ENCODE results near the gene C12orf60. TPM values are rescaled to one million over a fixed set of nuclear protein-coding genes. Genes with fewer than 3 reads are reported as not detected.

Gene C12orf60
- total RNA-seq, 1 experiment from 2014 or later = 2.6 TPM

GRCh38 chr12:14810167-14810952, 6.9 kb downstream of the C12orf60 start:
- Mint-ChIP-seq H3K27ac (ENCODE audit: low read depth, unreplicated experiment) (no peak overlapping the region), H3K9me3 (ENCODE audit: unreplicated experiment) (no peaks in the 10 kb centered on the region), H3K4me1 (ENCODE audit: insufficient read depth, unreplicated experiment) (peaks cover 6% of the 10 kb centered on the region), H3K27me3 (ENCODE audit: insufficient read depth, unreplicated experiment) (no peaks in the 10 kb centered on the region), H3K36me3 (ENCODE audit: insufficient read depth, unreplicated experiment) (peaks cover 6% of the 10 kb centered on the region), H3K4me3 (ENCODE audit: unreplicated experiment) (no peak overlapping the region)
- no peak for DNase-seq (ENCODE audit: unreplicated experiment)
- TF ChIP-seq CTCF (IDR thresholded peaks at IDR 0.05; ENCODE audit: unreplicated experiment) = no peak
- CTCF ChIA-PET = interaction anchor here (0.5 to 5.3 kb wide), 31 partner anchors 9 to 1835 kb away, joined by 3 to 84 read pairs (median 5); partner anchors contain the start of genes ART4 and RERG
- POLR2A ChIA-PET = interaction anchor here (0.6 to 2.6 kb wide), 11 partner anchors 23 to 411 kb away, joined by 3 to 22 read pairs (median 3); partner anchors contain the start of gene RERG
- BruUV-seq (replicated peaks) = no TSS peak
- intact Hi-C loops (cut with micrococcal nuclease) = no loop called here

- Mint-ChIP-seq H3K4me1 (ENCODE audit: insufficient read depth, unreplicated experiment) (peaks cover 6% of the 10 kb centered on the region), H3K27me3 (ENCODE audit: insufficient read depth, unreplicated experiment) (no peaks in the 10 kb centered on the region), H3K9me3 (ENCODE audit: unreplicated experiment) (no peaks in the 10 kb centered on the region), H3K27ac (ENCODE audit: low read depth, unreplicated experiment) (no peak overlapping the region), H3K36me3 (ENCODE audit: insufficient read depth, unreplicated experiment) (peaks cover 6% of the 10 kb centered on the region), H3K4me3 (ENCODE audit: unreplicated experiment) (no peak overlapping the region)
- DNase-seq (ENCODE audit: unreplicated experiment) = peak; percentile 64
- no TSS peak for BruUV-seq (replicated peaks)
- ChIA-PET POLR2A (interaction anchor here (0.8 to 2.6 kb wide), 10 partner anchors 7 to 410 kb away, joined by 3 to 22 read pairs (median 3); partner anchors contain the start of genes C12orf60, RERG and WBP11), CTCF (interaction anchor here (0.6 to 5.3 kb wide), 36 partner anchors 9 to 633 kb away, joined by 3 to 84 read pairs (median 4); partner anchors contain the start of genes ART4 and RERG)
- TF ChIP-seq CTCF (IDR thresholded peaks at IDR 0.05; ENCODE audit: unreplicated experiment) = peak; percentile 65
- intact Hi-C loops (cut with micrococcal nuclease) = loop anchor here (1.0 kb wide), 2 partner anchors 34 to 184 kb away; no protein-coding TSS in a partner anchor
Measured at GRCh38 chr12:14810953-14811483, 7.5 kb downstream of the C12orf60 start.

- peaks cover 6% of the 10 kb centered on the region for H3K4me1 Mint-ChIP-seq (ENCODE audit: insufficient read depth, unreplicated experiment)
- no peak for TF ChIP-seq CTCF (IDR thresholded peaks at IDR 0.05; ENCODE audit: unreplicated experiment)
- H3K9me3 Mint-ChIP-seq (ENCODE audit: unreplicated experiment) = no peaks in the 10 kb centered on the region
- intact Hi-C loops (cut with micrococcal nuclease) = loop anchor here (1.0 kb wide), 2 partner anchors 34 to 184 kb away; no protein-coding TSS in a partner anchor
- DNase-seq (ENCODE audit: unreplicated experiment) = no peak
- no peak overlapping the region for H3K27ac Mint-ChIP-seq (ENCODE audit: low read depth, unreplicated experiment)
- peaks cover 6% of the 10 kb centered on the region for H3K36me3 Mint-ChIP-seq (ENCODE audit: insufficient read depth, unreplicated experiment)
- BruUV-seq (replicated peaks) = no TSS peak
- no peak overlapping the region for H3K4me3 Mint-ChIP-seq (ENCODE audit: unreplicated experiment)
- ChIA-PET POLR2A (interaction anchor here (0.9 to 2.6 kb wide), 10 partner anchors 8 to 410 kb away, joined by 3 to 22 read pairs (median 4); partner anchors contain the start of genes C12orf60, RERG and WBP11), CTCF (interaction anchor here (0.6 to 5.3 kb wide), 30 partner anchors 11 to 625 kb away, joined by 3 to 84 read pairs (median 6); partner anchors contain the start of genes ART4 and RERG)
- no peaks in the 10 kb centered on the region for H3K27me3 Mint-ChIP-seq (ENCODE audit: insufficient read depth, unreplicated experiment)
Measured at GRCh38 chr12:14811486-14811885, 8.0 kb downstream of the C12orf60 start.

- Mint-ChIP-seq H3K27me3 (ENCODE audit: insufficient read depth, unreplicated experiment) (no peaks in the 10 kb centered on the region), H3K36me3 (ENCODE audit: insufficient read depth, unreplicated experiment) (no peaks in the 10 kb centered on the region), H3K9me3 (ENCODE audit: unreplicated experiment) (no peaks in the 10 kb centered on the region), H3K4me3 (ENCODE audit: unreplicated experiment) (peak within 1 kb of the TSS; percentile 60), H3K4me1 (ENCODE audit: insufficient read depth, unreplicated experiment) (peaks cover 6% of the 10 kb centered on the region), H3K27ac (ENCODE audit: low read depth, unreplicated experiment) (peak within 1 kb of the TSS; percentile 11)
- CTCF ChIA-PET = interaction anchor here (0.6 to 1.3 kb wide), 2 partner anchors 170 to 182 kb away, joined by 3 to 12 read pairs; no protein-coding TSS in a partner anchor
- DNase-seq (ENCODE audit: unreplicated experiment) = no peak
- POLR2A ChIA-PET = interaction anchor here (0.8 to 2.4 kb wide), 5 partner anchors 11 to 42 kb away, joined by 3 to 9 read pairs (median 4); partner anchors contain the start of genes C12orf60 and WBP11
- TF ChIP-seq CTCF (IDR thresholded peaks at IDR 0.05; ENCODE audit: unreplicated experiment) = no peak
- intact Hi-C loops (cut with micrococcal nuclease) = no loop called here
- BruUV-seq (replicated peaks) = no TSS peak
Measured at GRCh38 chr12:14814014-14814413, 10.5 kb downstream of the C12orf60 start, which contains the start of gene SMCO3. TSS of gene SMCO3 (minus strand) at chr12:14814182. CDS start at chr12:14806680, 7,502 bp downstream.

Measured in MCF 10A (cell line).